ENCODE data around the gene HOXA3. TPM values are rescaled to one million over a fixed set of nuclear protein-coding genes. Genes with fewer than 3 reads are reported as not detected.

HOXA3 gene
- total RNA-seq (2014; rRNA removed; shearing (Covaris generic)), result 2.5 and 2.6 TPM in 2 replicates

GRCh38 chr7:27151931-27152815, at the start of gene HOXA3:
HOXA3 (minus strand) TSS chr7:27152583; CDS start chr7:27110640, 41,943 bp downstream.

DNA sequence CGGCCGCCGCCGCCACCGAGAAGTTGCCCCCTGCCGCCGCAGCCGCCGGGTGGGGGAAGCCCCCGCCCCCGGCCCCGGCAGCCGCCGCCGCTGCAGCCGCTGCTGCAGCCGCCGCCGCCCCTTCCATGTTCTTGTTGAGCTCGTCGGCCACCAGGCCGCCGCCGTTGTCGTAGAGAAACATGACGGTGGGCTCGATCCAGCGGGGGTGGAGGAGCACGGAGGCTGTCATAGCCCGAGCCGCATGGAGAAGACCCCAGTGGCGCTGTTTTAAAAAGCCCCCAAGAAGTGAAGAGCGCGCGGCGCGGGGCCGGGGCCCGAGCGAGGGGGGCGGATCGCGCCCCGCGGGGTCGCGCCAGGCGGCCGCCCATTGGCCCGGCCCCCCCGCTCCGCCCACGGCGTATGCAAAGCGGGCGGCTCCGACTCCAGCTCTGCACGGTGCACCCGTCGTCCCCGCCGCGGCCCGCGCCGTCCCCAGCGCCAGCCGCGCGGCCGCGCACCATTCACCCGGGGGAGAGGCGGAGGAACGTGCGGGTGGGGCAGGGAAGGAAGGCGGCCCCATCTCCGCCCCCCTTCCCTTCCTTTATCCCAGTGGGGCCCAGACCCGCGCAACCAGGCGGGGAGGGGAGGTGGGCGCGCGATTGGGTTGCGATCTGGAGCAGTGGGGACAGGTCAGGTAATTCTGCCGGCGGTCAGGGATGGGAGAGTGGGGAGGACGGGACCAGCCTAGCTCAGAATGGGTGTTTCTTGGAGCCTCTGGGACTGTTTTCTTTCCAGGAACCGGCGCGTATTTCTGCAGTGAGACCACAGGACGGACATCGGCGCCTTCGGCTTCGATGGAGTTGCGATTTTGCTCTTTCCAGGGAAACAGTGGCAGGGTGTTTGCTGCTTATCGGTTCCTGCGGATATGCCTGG, 47.7 kb upstream of the HOXA3 start, which contains the start of gene HOXA13:
Gene HOXA13, minus strand, starts transcription at position 243 of the 912 bp plus-strand sequence. Its CDS starts 14 bp downstream, at position 229.

DNA sequence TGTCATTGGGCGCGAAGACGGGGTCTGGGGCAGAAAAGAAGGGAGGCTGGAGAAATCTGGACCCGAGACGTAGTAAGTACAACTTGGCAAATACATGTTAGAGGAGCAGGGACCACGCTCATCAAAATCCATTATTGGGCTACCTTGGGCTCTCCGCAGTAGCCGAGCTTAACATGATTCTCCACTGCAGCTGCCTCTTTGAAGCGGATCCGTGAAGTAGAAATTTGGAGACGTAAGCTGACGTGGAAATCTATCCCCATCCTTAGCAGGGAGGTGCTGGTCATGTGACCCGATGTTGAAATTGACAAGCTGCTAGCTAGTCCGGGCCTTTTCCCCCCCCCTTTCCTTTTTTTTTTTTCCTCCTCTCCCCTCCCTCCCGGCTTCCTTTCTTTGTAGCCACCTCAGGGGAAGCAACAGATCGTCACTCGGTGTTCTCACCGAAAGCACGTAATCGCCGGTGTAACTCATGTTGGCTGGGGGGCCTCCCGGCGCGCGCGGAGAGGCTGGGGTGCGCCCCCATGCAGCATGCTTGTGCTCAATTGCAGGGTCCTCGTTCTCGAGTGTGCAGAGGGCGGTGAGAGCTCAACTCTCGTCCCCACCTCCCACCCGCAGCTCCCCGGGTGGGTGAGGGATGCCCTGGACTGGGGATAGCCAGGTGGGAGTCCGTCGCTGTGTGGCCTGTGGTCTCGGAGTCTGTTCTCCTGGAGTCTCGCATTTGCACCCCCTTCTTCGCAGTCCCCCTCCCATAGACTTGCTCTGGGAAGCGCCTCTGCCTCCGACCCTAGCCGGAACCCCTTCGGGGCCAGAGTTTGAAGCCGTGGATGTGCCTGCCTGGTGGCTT, 32.9 kb upstream of the HOXA3 start, which contains the start of gene HOXA11:
Gene HOXA11, minus strand, starts transcription at position 220 of the 841 bp plus-strand sequence. Its CDS starts 88 bp downstream, at position 132.

GRCh38 chr7:27173956-27174873, 21.8 kb upstream of the HOXA3 start, which contains the start of gene HOXA10:
HOXA10 (minus strand) TSS chr7:27174320; CDS start chr7:27174306, 14 bp downstream.

DNA sequence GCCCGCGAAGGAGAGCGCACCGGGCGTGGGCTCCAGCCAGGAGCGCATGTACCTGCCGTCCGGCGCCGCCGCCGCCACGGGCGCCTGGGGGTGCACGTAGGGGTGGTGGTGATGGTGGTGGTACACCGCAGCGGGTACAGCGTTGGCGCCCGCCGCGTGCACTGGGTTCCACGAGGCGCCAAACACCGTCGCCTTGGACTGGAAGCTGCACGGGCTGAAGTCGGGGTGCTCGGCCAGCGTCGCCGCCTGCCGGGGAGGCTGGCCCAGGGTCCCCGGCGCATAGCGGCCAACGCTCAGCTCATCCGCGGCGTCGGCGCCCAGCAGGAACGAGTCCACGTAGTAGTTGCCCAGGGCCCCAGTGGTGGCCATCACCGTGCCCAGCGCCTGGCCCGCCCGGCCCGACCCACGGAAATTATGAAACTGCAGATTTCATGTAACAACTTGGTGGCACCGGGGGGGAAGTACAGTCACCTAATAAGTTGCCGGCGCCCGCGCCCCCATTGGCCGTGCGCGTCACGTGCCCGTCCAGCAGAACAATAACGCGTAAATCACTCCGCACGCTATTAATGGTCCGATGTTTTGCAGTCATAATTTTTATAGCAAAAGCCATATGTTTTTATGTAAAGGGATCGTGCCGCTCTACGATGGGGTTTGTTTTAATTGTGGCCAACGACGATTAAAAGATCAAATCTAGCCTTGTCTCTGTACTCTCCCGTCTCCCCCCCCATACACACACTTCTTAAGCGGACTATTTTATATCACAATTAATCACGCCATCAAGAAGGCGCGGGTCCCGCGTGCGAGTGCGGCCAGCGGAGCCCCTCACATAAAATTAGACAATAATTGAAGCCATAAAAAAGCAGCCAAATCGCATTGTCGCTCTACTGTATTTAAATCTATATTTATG, 13.0 kb upstream of the HOXA3 start, which contains the start of gene HOXA9:
Gene HOXA9, minus strand, starts transcription at position 449 of the 907 bp plus-strand sequence. Its CDS starts 80 bp downstream, at position 369.

GRCh38 chr7:27156508-27156898, 4.1 kb upstream of the HOXA3 start, which contains the start of gene HOXA7:
HOXA7 (minus strand) TSS chr7:27156675; CDS start chr7:27156545, 130 bp downstream.

GRCh38 chr7:27147199-27148030, 5.0 kb downstream of the HOXA3 start, which contains the start of gene HOXA6:
HOXA6 (minus strand) TSS chr7:27147774; CDS start chr7:27147749, 25 bp downstream.

DNA sequence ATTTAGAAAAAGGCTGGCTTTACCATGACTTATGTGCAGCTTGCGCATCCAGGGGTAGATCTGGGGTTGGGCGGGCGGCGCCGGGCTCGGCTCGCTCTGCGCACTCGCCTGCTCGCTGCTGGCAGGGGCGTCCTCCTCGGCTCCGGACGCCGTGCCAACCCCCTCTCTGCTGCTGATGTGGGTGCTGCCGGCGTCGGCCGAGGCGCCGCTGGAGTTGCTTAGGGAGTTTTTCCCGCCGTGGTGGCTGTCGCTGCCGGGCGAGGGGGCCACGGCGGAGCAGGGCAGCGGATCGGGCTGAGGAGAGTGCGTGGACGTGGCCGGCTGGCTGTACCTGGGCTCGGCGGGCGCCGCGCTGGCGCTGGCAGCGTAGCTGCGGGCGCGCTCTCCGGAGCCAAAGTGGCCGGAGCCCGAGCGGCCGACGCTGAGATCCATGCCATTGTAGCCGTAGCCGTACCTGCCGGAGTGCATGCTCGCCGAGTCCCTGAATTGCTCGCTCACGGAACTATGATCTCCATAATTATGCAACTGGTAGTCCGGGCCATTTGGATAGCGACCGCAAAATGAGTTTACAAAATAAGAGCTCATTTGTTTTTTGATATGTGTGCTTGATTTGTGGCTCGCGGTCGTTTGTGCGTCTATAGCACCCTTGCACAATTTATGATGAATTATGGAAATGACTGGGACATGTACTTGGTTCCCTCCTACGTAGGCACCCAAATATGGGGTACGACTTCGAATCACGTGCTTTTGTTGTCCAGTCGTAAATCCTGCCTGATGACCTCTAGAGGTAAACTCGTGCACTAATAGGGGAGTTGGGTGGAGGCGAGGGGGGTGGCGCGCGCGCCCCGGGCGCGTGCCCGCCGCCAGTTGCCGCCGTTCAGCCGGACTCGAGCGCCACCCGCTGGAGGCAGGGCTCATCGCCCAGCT, 9.1 kb downstream of the HOXA3 start, which contains the start of gene HOXA5:
Gene HOXA5, minus strand, starts transcription at position 659 of the 927 bp plus-strand sequence. Its CDS starts 74 bp downstream, at position 585.

GRCh38 chr7:27130540-27131389, 21.6 kb downstream of the HOXA3 start, which contains the start of gene HOXA4:
HOXA4 (minus strand) TSS chr7:27130757; CDS start chr7:27130733, 24 bp downstream.

GRCh38 chr7:27102581-27103442, 49.6 kb downstream of the HOXA3 start, which contains the start of gene HOXA2:
HOXA2 (minus strand) TSS chr7:27102683; CDS start chr7:27102500, 183 bp downstream.

DNA sequence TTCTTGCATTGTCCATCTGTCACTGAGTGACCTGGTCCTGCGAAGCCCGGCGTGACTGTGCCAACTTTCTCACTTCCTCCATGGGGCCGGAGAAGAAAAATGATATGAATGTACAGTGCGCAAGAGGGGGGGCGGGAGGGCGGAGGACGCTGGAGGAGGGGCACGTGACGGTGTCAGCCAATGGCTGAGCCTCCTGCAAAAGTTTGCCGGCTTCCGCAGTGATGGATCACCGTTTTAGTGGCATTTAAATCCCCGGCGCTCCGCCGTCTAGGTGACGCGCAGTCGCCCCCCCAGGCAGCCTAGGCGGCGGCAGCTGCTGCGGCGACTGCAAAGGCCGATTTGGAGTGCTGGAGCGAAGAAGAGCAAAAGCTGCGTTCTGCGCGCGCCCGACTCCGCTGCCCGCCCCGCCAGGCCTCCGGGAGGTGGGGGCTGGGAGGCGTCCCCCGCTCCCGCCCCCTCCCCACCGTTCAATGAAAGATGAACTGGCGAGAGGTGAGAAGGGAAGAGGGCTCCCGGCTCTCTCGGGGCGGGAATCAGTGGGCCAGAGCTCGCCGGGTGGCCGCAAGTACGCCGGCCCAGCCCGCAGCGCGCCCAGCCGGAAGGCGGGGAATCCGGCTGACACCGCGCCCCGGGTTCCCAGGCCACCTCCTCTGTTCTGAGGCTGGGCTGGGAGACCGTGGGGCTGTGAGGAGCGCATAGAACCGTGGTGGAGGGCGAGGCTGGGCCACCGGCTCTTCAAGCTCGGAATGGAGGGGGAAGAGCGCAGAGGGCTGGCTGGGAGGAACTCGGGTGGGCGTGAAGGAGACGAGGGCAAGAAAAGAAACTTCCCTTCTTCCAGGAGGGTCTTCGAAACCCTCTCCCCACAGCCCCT, 56.3 kb downstream of the HOXA3 start, which contains the start of gene HOXA1:
Gene HOXA1, minus strand, starts transcription at position 104 of the 871 bp plus-strand sequence. Its CDS starts 88 bp downstream, at position 16.

